ENCODE results near the gene TESK1.

DNA sequence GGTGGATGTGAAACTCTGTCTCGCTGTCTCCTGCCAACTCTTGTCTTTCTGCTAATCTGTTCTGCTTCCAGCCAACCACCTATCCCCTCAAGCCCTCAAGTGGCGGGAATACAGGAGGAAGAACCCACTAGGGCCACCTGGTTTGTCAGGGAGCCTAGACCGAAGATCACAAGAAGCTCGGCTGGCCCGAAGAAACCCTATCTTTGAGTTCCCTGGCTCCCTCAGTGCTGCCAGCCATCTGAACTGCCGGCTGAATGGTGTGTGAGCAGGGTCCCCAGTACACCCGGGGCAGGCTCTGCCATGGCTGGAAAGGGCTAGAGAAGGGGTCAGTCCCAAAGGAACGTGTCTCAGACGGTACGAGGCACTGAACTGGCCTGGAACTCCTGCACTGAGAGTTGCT, 49.2 kb upstream of the TESK1 start:
- TF ChIP-seq CTCF (IDR thresholded peaks at IDR 0.05) (no peak), EZH2 (IDR thresholded peaks at IDR 0.05; ENCODE audit: borderline replicate concordance, insufficient read depth, low read depth, low read length, poor library complexity, severe bottlenecking) (no peak)

All from B cell (primary cell).